SHP77 (cell line): ENCODE measurements around the gene SNX6.
"Not testable (repeated sequence)": the region's sequence is repeated elsewhere in the genome, so short reads cannot be mapped to it uniquely, and the experiment has no call there.

Experiments used
- DNase-seq, 2 experiments: peaks; one replicate each; lab custom pipeline; 2025; lab: John Stamatoyannopoulos, UW

The SNX6 gene

DNA sequence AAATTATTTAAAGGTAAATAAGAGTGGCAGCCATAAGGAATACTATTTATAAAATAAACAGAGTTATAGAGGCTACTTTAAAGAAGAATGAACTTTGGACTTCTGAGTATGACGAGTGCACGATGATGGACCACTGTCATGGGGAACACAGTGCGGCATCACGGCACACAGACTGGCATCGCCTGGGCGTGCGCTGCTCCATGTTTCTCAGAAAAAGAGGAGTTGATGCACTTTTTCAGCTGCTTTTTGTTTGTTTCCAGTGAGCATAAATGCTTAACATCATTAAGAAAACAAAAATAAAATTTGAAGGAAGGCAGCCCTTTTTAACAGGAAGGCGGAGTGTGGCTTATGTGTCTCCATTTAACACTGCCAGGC lies 67.2 kb downstream of the SNX6 start:
- DNase-seq, result no peak

DNA sequence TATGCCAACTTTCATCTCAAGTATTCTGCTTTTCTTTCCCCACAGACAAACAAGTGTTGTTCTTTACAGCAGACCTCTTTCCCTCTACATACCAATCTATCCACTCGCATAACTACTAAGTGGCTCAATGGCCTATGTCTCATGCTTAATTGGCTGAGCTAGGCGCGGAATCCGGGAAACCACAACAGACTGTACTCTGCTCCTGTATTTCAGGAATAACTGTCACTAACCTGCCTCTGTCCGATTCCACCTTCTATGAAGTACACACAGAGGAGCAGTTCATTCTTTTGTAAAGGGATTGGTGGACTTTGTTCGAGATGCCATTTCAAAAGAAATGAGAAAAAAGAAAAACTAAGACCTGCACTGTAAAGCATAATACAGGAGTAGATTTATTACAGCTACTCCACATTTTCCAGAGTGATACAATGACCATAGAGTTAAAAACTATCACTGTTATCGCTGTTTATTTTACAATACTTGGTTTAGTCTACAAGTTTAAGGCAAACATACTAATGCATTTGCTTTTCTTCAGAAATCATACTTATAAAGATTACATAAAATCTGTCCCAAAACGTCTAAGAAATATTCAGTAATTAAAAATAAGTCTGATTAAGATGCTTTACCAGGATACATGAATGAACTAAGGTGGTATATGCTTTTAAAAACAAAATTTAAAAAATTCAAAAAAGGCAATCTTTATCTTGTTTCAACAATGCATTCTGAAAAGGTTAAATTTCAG lies 67.7 kb downstream of the SNX6 start:
- DNase-seq, result not testable (repeated sequence)

DNA sequence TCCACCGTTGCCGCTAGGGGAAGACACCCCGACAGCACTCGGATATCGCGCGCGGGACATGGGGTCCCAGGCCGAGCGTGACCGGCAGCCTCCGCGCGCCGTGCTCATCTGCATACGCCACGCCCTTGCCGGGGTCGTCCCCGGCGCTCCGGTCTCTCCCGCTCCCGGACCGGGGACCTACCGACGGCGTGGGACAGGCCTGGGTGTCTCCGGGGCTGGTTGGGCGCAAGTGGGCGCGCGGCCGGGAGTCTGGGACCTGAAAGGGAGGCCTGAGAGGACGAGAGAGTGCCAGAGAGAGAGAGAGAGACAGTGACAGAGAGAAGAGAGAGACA lies 73.5 kb downstream of the SNX6 start:
- not testable (repeated sequence) for DNase-seq

DNA sequence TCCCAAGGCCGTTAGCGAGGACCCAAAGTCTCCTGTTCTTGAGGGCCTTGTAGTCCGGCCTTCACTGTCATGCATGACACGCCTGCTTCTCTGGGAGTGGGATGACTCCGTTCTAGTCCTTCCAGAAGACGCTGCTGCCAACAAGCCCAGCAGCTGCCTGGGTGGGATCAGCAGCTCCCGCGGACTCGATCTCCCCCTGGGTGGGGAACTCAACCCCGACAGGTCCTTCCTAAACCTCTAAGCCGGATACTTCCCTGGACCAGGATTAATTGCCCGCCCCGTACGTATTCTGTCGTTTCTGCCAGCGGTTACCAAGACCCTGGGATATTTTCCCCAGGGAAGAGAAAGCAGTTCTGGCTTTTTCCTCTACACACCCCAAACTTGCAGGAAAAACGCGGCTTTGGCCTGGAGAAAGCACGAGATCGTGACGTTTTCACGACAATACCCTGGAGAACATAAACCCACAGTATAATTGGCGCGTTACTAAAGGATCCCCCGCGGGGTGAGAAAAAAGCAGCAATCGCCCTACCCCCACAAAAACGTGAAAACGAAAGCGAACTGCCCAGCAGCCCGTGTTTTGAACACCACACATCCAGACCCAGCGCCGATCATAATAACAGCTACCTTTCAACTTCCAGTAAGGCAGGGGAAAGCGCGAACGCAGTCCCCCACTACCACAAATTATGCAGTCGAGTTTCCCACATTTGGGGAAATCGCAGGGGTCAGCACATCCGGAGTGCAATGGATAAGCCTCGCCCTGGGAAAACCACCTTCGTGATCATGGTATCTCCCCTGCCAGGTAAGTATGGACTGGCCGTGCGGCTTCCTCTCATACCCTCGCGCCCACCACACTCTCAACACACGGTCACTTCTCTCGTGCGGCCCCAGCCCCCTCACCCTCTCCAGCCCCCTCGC lies 74.1 kb downstream of the SNX6 start:
- not testable (repeated sequence) for DNase-seq

DNA sequence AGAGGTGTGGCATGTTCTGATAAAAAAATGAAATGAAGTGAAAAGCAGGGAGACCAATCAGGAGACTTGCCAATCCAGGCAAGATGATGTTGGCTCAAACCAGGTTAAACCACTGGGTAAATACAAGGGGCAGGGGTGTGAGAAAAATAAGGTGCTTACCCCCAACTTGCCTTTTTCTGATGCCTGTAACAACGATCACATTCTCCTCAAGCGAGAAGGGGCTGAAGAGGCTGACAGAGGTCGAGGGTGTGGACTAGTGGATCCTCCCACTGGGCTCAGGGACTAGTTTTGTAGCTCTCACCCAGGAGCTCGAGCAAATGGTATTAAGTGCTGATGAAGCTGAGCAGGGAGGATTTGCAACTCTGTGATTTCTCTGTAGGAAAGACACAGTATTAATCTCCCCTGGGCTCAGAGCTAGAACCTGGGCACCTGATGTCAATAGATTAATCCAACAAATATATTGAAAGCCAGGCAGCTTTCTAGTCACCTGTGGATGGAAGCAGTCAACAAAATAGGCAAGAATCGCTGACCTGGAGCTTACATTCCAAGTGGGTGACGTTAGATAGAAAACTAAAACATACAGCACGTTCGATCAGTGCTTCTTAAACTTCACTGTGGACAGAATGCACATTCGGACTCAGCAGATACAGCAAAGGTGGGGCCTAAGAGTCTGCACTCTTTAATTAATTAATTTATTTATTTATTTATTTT lies 75.3 kb downstream of the SNX6 start:
- no peak for DNase-seq

DNA sequence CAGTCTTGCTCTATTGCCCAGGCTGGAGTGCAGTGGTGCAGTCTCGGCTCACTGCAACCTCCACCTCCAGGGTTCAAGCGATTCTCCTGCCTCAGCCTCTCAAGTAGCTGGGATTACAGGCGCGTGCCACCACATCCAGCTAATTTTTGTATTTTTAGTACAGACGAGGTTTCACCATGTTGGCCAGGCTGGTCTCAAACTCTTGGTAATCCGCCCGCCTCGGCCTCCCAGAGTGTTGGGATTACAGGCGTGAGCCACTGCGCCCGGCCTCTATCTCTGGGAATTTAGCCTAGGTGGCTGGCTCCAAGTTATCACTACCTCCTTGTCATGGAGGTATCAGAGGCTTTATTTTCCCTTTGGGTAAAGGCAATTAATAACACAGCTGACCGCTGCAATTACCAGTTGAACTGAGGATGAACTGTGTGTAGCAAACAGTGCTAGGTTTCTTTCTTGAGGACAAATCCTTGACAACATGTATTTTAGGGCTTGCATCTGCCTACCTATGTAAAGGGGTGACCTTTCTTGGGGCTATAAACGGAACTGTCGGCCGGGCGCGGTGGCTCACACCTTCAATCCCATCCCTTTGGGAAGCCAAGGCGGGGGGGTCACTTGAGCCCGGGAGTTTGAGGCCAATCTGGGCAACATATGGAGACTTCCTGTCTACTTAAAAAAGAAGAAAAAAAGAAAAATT lies 80.5 kb downstream of the SNX6 start:
- DNase-seq, result not testable (repeated sequence)

DNA sequence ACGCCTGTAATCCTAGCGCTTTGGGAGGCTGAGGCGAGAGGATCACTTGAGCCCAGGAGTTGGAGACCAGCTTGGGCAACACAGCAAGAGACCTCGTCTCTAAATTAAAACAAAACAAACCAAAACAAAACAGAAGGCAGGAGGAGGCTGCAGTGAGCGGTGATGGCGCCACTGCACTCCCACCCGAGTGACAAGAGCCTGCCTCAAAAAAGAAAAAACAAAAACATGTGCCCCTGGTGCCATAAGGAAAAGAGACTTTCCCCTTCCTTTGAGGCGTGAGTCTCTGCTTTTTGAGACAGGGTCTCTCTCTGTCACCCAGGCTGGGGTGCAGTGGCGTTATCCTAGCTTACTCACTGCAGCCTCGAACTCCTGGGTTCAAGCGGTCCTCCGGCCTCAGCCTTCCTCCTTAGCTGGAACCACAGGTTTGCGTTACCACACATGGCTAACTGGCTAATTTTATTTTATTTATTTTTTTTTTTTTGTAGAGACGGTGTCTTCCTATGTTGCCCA lies 81.4 kb downstream of the SNX6 start:
- no peak for DNase-seq

DNA sequence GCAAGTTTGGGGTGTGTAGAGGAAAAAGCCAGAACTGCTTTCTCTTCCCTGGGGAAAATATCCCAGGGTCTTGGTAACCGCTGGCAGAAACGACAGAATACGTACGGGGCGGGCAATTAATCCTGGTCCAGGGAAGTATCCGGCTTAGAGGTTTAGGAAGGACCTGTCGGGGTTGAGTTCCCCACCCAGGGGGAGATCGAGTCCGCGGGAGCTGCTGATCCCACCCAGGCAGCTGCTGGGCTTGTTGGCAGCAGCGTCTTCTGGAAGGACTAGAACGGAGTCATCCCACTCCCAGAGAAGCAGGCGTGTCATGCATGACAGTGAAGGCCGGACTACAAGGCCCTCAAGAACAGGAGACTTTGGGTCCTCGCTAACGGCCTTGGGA lies 82.8 kb downstream of the SNX6 start:
- DNase-seq, result not testable (repeated sequence)

DNA sequence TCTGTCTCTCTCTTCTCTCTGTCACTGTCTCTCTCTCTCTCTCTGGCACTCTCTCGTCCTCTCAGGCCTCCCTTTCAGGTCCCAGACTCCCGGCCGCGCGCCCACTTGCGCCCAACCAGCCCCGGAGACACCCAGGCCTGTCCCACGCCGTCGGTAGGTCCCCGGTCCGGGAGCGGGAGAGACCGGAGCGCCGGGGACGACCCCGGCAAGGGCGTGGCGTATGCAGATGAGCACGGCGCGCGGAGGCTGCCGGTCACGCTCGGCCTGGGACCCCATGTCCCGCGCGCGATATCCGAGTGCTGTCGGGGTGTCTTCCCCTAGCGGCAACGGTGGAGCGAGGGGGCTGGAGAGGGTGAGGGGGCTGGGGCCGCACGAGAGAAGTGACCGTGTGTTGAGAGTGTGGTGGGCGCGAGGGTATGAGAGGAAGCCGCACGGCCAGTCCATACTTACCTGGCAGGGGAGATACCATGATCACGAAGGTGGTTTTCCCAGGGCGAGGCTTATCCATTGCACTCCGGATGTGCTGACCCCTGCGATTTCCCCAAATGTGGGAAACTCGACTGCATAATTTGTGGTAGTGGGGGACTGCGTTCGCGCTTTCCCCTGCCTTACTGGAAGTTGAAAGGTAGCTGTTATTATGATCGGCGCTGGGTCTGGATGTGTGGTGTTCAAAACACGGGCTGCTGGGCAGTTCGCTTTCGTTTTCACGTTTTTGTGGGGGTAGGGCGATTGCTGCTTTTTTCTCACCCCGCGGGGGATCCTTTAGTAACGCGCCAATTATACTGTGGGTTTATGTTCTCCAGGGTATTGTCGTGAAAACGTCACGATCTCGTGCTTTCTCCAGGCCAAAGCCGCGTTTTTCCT lies 83.4 kb downstream of the SNX6 start:
- not testable (repeated sequence) for DNase-seq

DNA sequence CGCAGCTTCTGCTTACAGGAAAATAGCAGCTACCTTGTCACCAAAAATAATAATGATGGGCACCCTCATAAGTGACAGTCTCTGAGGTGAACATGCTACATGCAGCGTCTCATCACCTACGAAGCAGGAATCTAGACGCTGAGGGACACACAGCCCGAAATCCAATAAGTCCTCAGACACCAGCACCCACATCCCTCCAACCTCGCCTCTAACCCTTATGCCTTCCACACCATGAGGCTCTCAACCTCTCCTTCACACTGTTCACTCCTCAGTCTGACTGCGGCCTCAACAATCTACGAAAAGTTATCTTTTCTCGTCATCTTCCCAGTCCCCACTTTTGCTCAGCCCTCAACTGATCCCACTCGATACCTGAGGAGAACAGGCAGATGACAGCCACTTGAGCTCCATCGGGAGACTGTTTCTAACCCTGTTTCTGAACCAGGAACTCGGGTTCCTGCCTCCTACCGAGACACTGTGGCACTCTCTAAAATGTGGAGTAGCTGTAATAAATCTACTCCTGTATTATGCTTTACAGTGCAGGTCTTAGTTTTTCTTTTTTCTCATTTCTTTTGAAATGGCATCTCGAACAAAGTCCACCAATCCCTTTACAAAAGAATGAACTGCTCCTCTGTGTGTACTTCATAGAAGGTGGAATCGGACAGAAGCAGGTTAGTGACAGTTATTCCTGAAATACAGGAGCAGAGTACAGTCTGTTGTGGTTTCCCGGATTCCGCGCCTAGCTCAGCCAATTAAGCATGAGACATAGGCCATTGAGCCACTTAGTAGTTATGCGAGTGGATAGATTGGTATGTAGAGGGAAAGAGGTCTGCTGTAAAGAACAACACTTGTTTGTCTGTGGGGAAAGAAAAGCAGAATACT lies 89.5 kb downstream of the SNX6 start:
- DNase-seq, result not testable (repeated sequence)

DNA sequence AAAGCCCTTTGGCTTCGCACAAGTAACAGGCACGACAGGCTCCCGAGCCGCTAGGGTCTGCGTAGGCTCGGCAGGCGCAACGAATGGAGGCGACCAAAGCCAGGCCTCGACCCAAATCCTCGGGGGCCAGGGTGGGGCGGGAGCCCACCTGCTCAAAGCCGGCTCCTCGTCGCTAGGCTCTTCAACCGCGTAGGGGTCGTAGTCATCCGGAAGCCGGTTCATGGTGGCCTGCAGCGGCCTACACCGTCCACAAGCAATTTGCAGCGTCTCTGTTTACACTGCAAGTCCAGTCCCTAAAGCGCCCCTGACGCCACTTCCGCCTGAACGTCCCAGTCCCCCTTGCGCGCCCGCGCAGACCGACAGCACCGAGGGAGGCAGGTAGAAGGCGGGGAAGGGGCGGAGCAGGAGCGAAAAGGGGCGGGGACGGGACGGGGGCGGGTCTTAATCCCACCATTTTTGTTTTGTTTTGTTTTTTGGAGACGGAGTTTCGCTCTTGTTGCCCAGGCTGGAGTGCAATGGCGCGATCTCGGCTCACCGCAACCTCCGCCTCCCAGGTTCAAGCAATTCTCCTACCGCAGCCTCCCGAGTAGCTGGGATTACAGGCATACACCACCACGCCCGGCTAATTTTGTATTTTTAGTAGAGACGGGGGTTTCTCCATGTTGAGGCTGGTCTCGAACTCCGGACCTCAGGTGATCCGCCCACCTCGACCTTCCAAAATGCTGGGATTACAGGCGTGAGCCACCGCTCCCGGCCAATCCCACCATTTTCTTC lies 90.4 kb downstream of the SNX6 start, which contains the start of gene EAPP:
Gene EAPP (minus strand): TSS at position 295 of the 774 bp plus-strand sequence. CDS start 73 bp downstream, at position 222.
- no peak for DNase-seq

DNA sequence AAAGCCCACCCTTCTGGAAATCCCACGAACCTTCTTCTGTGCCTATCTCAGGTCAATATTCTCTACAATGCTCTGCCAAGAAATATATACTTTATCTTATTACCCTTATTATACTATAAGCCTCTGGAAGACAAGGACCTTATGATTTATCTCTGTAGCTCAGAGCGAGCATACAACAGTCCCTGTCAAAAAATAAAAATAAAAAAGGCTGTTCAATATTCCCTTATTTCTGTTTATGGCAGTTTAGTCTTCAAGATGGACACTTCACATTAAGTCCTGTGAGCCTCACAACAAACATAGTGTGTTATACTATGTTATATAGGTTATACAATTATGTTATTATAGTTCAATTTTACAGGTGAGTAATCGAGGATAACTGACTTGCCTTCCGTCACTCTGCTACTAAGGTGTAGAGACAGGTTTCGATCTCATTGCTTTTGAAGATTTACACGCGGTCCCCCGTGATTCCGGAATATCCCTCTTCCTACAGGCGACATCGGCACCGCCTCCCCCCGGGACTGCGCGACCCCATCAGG lies 91.0 kb downstream of the SNX6 start:
- DNase-seq, result no peak

DNA sequence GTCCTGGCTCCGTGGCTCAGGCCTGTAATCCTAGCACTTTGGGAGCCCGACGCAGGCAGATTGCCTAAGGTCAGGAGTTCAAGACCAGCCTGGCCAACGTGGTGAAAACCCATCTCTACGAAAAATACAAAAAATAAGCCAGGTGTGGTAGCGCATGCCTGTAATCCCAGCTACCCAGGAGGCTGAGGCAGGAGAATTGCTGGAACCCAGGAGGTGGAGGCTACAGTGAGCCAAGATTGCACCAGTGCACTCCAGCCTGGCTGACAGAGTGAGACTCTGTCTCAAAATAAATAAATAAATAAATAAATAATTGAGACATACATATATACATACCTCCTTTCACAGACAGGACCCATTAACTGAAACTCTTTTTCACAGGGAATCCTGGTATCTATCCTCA lies 91.9 kb downstream of the SNX6 start:
- not testable (repeated sequence) for DNase-seq

DNA sequence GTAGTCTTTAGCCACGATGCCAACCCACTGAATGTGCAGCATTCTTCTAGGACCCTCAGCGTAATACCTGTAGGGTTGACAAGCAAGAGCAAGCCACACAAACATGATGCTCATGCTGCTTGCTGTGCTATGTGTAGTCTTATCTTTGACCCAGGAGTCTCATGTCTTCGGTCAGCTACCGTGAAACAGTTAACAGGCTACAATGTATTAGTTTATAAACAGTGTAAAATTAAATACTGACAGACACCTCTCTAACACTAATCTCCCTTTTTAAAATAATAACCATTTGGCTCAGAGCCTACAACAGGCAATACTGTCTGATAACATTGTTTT lies 92.3 kb downstream of the SNX6 start:
- no peak for DNase-seq

DNA sequence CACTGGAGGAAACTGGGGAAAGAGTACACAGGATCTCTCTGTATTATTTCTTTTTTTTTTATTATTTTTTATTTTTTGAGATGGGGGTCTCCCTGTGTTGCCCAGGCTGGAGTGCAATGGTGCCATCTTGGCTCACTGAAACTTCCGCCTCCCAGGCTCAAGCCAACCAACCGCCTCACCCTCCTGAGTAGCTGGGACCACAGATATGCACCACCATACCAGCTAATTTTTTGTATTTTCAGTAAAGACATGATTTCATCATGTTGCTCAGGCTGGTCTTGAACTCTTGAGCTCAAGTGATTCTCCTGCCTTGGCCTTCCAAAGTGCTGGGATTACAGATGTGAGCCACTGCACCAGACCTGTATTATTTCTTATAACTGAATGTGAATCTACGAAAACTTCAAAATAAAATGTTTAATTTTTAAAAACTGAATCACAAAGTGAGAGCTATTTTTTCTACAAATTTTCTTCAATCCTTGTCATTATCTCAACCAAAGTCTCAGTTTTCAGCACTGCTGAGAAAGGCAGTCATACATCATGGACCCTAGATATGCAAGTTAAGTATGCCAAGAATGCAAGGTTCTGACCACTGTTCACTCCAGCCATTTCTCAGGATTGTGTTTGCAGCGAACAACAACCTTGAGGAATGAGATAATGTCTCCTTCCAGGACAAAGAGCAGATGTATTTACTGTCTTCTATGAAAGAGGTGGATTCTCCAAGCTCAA lies 92.8 kb downstream of the SNX6 start:
- no peak for DNase-seq

DNA sequence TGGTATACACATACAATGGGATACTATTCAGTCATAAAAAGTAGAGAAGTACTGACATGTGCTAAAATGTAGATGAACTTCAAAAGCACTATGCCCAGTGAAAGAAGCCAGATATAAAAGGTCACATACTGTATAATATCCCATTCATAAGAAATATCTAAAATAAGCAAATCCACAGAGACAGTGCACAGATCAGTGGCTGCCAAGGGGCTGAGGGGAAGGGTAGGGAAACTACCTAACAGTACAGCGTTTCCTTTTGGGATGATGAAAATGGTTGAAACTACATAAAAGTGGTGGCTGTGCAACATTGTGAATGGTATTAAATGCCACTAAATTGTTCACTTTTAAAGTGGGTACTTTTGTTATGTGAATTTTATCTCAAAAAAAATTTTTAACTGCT lies 102.4 kb downstream of the SNX6 start:
- no peak for DNase-seq

DNA sequence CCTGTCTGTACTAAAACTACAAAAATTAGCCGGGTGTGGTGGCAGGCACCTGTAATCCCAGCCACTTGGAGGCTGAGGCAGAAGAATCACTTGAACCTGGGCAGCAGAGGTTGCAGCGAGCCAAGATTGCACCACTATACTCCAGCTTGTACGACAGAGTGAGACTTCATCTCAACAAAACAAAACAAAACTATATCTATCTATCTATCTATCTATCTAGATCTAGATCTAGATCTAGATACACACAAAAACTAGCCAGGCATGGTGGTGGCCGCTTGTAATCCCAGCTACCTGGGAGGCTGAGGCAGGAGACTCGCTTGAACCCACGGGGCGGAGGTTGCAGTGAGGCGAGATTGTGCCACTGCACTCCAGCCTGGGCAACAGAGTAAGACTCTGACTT lies 105.7 kb downstream of the SNX6 start:
- not testable (repeated sequence) for DNase-seq

DNA sequence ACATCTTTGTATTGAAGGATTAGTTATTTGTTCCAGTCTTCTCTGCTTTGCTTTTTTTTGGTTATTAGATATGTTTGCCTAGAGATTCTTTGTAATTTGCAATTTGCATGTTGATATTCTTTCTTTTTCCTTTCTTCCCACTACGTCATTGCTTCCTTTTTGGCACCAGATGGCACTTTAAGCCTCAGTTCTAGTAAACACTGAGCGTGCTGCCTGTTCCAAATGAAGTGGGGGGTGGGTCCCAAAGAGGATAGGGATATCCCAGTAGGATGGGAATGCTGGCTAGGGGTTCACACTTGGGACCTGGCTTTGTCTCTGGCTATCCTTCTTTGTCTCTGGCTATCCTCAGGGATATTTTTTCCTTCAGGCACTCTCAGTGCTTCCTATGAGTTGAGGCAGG lies 107.5 kb downstream of the SNX6 start:
- DNase-seq, result no peak
